GM21447 (cell line): ENCODE measurements around the gene AP3B2.

Source experiments
- ATAC-seq: cut with Tn5 transposase; IDR thresholded peaks from one replicate; pipeline ENCODE4 v1.9.1; 2021; ENCODE audit not compliant: unreplicated experiment

Gene AP3B2

GRCh38 chr15:82698711-82699345 lies 10.8 kb downstream of the AP3B2 start:
- ATAC-seq: no peak

- no peak for ATAC-seq
These were observed 11.8 kb downstream of the AP3B2 start for GRCh38 chr15:82697735-82698407.

- no peak for ATAC-seq
These were observed 17.5 kb downstream of the AP3B2 start for GRCh38 chr15:82692171-82692570.

GRCh38 chr15:82689147-82689546 lies 20.5 kb downstream of the AP3B2 start:
- ATAC-seq: no peak

- no peak for ATAC-seq
These were observed 21.0 kb downstream of the AP3B2 start for GRCh38 chr15:82688691-82689090.

- no peak for ATAC-seq
These were observed 28.3 kb downstream of the AP3B2 start for GRCh38 chr15:82681371-82681770.

GRCh38 chr15:82680200-82681102 lies 29.2 kb downstream of the AP3B2 start:
- peak; percentile 90 for ATAC-seq

GRCh38 chr15:82679626-82680199 lies 30.0 kb downstream of the AP3B2 start:
- no peak for ATAC-seq

- no peak for ATAC-seq
These were observed 31.9 kb downstream of the AP3B2 start for GRCh38 chr15:82677720-82678323.

GRCh38 chr15:82674873-82675272 lies 34.8 kb downstream of the AP3B2 start:
- ATAC-seq: no peak

GRCh38 chr15:82670699-82671098 lies 39.0 kb downstream of the AP3B2 start:
- ATAC-seq: no peak

GRCh38 chr15:82666606-82667005 lies 43.1 kb downstream of the AP3B2 start:
- ATAC-seq: no peak

- ATAC-seq: no peak
These were observed 45.7 kb downstream of the AP3B2 start for GRCh38 chr15:82664021-82664420.

GRCh38 chr15:82663186-82663600 lies 46.5 kb downstream of the AP3B2 start:
- ATAC-seq: no peak

GRCh38 chr15:82662641-82663040 lies 47.0 kb downstream of the AP3B2 start:
- no peak for ATAC-seq

GRCh38 chr15:82660378-82660777 lies 49.3 kb downstream of the AP3B2 start:
- ATAC-seq: no peak

- no peak for ATAC-seq
These were observed 52.9 kb downstream of the AP3B2 start for GRCh38 chr15:82656641-82657266.

GRCh38 chr15:82655606-82656005 lies 54.1 kb downstream of the AP3B2 start:
- no peak for ATAC-seq

- no peak for ATAC-seq
These were observed 56.0 kb downstream of the AP3B2 start for GRCh38 chr15:82653483-82654168.

- no peak for ATAC-seq
These were observed 58.0 kb downstream of the AP3B2 start for GRCh38 chr15:82651708-82652107.
